HG03025 (cell line): Measurements from ENCODE around the gene SNED1.

Source experiments
- ATAC-seq: cut with Tn5 transposase; IDR thresholded peaks from one replicate; pipeline ENCODE4 v1.9.1; 2021; ENCODE audit warnings: mild to moderate bottlenecking, moderate library complexity; ENCODE audit not compliant: unreplicated experiment, low FRiP score

SNED1 gene

DNA sequence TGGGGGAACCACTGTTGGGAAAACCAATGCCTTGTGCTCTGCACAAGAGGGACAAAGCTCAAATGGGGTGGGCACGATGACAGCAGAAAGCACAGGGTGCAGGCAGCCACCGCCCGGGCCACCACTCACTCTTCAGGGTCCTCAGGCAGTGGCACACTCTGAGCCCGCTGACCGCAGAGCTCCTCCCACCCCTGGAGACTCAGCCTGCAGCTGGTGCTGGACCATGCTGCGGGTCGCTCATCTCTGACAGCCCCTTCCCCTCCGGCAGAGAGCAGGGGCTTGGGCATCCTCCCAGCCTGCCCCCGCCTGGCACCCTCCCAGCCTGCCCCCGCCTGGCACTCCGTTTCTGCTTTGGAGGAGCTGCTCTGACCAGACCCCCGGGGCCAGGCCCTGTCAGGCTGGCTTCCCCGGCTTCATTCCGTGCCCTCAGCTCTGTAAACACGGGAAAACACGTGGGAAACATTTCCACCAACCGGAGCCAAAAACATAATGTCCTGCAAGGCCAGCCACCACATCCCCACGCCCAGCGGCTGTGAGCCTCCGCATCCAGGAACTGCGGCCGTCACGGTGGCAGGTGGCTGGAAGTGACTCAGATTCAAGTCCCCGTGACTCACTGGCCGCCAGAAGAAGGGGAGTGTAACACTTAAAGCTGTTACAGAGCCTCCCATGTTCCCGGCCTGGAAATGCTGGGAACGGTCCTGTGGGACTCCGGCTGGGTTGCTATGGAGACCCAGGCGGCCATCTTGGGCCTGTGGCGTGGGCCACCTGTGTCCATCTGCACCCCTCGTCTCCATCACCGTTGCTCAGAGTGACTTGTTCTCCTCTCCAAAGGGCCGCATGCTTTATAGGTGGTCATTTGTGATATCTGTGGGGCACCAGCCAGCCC, 6.8 kb upstream of the SNED1 start:
- ATAC-seq, result no peak

DNA sequence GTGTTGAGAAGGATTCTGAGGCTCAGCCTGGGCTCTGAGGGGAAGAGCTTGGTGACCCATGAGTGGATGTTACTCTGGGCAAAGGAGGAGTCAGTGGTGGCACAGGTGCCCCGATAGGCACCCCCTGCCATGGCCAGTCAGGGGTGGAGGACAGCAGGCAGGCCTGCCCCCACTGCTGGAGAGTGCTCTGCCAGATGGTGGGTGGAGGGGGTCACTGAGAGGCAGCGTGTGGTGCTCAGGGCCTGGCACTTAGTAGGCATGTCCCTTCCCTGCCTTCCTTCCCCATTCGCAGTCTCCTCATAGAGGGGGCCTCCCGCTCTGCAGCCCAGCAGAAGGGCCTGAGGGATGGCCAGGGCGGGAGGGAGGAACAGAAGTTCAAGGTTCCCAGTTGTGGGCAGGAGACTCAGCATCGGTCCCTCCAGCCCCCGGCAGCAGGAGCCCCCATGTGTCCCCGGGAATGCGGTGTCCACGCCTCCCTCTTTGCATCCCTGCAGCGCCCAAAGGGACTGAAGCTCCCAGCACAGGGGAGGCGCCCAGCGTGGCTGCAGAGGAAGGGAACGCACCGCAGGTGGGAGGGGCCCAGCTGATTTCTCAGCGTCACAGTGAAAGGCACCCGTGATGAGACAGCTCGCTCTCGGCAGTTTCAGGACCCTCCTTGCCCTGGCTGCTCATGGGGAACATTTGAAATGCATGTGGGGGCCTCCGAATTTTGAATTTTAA, 5.7 kb upstream of the SNED1 start:
- no peak for ATAC-seq

DNA sequence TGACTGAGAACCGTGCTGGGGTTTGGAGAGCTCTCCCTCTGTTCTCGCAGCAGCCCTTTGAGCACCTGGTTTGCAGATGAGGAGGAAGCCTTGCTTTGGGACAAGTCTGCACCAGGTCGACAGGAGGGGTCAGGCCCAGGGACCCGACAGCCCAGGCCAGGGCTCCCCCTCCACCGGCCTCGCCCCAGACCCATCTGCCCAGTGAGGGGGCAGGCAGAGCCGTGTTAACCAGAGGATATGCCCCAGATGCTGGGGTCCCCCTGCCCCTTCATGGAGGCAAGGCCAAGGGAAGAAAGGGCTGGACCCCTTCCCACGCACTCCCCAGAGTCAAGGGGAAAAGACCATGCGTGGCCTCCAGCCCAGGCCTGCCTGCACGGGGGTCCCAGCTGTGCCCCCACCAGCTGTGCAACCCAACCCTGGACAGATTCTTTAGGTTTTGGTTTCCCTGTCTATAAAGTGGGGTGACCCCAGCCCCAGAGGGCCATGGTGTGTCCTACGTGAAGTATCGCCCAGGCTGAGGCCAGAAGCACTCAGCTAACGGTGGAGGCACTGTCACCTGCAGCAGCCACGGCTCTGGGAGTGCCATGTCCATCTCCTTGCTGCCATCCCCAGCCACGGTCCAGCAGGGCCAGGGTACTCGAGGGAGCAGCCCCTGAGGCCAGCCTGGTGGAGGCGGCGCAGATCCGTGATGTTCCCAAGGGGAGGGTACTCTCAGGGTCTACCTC, 4.8 kb upstream of the SNED1 start:
- ATAC-seq, result no peak

DNA sequence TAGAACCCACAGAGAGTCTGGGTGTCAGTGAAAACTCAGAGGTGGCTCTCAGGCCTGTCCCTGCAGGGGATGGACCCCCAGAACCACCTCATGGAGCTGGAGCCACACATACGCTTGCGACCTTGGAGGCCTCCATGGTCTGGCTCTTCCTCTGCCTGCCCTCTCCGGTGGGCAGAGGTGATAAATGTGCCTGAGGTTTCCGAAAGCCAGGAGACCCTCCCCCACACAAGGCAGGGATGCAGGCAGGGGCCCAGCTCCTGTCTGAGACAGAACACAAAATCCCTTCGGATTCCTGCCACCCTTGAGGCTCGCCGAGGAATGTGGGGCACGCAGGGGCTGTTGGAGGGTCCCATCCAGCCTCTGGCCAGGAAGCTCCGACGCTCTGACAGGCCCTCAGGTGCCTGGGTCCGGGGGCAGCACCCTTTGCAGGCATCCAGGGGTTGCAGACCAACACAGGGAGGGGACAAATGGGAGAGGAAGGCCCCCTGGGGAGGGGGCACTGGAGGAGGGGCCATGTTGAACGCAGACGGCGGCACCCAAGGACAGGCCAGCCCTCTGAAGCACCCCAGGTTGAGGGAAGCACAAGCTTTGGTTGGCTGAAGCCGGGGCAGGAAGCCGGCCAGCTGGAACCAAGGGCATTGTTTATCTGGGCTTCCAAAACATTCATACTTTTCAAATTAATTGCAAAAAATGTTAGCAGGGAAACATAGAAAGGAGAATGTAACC, 4.1 kb upstream of the SNED1 start:
- ATAC-seq, result no peak

DNA sequence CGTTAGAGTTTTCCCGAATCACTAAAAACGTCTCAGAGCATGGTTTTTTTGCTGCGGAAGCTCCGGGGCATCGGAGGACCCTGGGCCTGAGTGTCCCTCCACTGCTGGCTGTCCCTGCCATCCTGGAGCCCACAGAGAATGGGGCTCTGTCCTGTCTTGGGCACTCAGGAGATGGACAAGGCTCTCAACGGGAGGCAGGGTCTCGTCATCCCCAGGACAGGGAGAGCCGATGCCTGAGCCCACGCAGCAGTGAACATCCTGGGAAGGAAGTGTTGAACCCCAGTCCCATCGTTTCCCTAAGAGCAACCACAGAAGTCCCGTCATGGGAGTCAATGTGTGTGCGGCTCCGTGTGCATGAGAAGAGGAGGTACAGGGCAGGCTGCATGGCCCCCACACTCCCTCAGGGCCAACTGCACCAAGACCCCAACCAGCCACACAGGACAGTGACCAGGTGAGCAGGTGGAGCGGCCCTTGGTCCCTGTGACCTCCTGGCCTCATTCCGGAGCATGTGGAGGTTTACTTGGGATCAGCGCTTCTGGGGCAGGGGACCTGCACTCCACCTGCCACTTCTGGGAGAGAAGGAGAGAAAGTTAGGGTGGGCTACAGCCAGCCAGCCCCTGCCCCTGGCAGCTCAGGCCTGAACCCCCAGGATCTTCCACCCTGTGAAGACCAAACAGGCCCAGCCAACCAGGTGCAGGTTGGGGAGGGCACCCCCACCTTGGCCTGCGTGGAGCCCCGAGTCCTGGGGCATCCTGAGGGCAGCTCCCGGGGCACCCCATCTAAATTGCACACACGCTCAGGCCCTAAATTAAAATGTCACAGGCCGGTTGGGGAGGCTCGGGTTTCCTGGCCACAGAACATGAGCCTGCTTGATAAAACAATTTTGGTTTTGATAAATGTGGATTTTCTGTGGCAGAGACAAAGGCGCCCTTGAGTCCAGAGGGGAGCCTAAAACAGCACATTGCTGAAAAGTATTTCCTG, 3.1 kb upstream of the SNED1 start:
- ATAC-seq, result no peak

DNA sequence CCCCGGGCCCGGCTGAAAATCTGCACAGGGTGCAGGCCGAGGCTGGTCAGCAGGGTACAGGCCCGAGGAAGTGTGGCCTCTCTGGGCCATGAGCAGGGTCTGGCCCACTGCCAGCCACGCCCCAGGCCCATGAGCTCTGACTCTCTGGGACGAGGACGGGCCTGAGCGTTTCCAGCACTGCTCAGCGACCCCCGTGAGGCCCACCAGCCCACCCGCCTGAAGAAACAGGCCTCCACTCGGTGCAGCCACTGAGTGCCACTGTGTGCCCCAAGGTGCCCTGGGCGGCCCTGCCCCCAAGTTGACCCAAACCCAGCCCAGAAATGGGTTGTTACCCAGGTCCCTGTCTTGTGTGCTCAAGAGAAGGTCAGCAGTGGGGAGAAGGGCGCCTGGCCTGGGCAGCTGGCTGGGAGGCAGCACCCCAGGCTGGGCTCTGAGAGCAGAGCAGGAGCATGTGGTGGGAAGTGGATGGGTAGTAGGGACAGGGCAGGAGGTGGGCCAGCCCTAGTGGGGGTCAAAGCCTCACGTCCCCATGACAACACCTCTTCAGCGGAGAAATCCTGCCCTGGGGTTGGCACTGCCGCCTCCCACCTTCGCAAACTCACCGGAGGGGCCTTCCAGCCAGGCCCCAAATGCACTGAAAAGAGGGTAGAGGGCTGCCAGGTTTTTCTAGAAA, 2.1 kb upstream of the SNED1 start:
- no peak for ATAC-seq

DNA sequence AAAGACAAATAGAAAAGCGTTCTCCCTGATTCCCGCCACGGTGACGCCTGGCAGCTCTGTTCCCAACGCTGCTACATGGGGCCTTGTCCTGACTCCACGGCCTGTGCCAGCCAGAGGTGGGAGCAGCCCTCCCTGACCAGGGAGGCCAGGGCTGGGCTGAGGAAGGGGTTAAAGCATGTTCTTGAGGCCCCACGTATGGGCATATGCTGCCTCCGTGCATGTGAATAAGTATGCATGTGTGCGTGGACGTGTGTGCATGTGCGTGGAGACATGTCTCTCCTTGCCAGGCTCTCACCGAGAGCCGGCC, 1.6 kb upstream of the SNED1 start:
- no peak for ATAC-seq

DNA sequence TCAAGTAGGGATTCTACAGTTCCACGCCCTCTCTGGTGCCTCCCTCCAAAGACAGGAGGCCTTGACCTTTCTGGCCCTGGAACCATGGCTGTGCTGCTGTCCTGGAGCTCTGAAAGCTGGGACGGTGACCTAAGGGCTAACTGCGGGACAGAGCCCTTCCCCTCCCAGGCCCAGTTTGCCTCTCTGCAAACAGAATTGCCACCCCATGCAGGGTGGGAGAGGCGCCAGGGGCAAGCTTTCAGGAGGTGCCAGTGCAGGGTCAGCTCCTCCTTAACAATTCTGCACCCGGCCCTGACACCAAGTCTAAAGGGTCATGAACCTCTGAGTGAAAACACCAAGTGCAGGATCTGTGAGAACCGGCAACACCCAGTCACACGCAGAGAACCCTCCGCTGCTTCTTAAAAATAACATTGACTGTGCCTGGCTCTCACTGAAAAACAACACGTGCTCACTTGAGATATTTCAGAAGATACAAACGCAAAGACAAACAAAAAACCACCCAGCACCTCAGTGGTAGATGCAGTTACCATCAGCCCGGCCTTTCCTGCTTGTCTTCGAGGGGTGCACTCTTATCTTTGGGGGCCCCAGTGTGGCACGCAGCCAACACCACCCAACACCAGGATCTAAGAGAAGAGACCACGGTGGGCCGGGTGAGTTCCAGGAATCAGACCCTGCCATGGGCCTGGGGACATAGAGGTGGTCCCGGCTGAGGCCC, 1.1 kb upstream of the SNED1 start:
- ATAC-seq, result no peak

DNA sequence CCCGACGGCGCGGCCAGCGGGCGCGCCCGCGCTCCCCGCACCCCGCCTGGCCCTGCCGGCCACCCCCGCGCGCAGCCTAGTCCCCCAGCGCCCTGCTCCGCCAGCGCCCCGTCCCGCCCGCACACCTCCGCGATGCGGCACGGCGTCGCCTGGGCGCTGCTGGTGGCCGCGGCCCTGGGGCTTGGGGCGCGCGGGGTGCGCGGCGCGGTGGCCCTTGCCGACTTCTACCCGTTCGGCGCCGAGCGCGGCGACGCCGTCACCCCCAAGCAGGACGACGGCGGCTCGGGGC, 232 bp downstream of the SNED1 start:
- no peak for ATAC-seq

DNA sequence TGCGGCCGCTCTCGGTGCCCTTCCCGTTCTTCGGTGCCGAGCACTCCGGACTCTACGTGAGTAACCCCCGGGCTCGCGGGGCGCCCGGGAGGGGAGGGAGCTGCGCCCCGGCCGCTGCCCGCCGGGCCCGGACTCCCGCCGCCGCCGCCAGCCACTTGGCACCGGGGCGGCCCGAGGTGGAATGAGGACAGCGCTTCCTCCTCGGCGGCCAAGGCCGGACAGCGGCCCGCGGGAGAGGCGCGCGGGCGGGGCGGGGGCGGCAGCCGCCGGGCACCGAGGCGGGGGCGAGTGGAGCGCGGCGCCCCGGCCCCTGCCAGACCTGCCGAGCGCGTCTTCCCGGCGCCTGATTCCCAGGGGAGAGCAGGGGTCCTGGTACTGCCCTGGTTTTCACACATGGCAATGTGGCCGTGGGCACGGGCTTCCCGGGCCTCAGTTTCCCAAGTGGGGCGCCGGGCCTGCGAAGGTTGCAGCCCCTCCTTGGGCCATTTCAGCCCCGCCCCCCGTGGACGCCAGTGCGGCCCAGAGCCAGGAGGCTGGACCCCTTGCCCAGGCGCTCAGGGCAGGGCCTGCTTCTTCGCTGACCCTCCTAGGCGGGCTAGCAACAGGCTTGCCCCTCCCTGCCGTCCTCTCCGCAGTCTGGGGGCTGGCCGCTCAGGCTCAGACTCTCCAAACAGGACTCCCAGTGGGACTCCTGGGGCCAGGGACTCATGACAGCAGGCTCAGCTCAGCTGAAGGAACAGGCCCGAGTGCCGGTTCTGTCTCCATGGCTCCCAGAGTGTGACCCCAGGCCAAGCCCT, 775 bp downstream of the SNED1 start:
- no peak for ATAC-seq

DNA sequence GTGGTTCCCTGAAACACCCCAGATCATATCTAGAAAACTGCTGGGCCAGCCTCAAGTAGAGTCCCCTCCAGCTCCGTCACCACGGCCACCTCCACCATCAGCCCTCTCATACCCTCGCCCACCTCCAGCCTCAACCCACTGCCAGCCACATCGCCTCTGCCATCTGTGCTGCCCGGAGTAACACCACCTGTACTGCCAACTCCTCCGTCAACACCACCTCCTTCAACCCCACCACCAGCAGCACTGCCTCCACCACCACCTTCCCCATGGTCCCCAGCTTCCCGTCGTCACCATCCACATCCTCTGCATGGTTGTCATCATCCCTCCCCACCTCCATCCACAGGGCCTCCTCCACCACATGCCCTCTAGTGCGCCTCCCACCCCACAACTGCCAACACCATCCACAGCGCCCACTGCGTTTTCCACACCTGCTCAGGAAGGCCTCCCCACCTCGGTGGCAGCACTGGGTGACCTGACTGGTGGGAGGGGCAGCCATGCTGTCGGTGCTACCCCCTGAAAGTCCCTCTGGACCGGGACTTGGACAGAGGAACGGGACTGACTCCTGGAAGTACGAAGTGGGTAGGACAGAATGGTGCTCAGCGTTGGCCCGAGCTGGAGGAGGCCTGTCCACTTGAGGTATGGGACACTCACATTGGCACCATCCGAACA, 1.6 kb downstream of the SNED1 start:
- no peak for ATAC-seq

DNA sequence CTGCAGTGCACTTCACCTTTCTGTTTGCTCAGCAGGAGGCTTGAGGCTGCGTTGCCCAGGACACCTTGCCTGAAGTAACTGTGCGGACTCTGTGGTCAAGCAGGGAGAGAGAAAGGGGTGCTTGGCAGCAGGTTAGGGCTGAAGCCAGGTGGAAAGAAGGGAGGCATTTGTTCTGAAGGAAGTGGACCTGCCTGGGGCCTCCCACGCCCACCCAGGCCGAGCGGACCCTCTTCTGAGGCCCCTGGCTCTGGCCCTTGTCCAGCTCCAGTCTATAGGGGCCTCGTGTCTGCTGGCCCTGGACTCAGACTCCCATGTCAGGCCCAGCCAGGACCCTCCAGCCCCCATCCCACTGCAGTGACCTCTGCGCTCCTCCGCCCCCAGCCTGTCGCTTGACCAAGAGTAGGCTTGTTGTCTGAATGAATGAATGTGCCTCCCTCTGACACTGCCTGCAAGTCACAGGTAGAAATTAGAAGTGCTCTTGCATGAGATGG, 2.5 kb downstream of the SNED1 start:
- no peak for ATAC-seq

DNA sequence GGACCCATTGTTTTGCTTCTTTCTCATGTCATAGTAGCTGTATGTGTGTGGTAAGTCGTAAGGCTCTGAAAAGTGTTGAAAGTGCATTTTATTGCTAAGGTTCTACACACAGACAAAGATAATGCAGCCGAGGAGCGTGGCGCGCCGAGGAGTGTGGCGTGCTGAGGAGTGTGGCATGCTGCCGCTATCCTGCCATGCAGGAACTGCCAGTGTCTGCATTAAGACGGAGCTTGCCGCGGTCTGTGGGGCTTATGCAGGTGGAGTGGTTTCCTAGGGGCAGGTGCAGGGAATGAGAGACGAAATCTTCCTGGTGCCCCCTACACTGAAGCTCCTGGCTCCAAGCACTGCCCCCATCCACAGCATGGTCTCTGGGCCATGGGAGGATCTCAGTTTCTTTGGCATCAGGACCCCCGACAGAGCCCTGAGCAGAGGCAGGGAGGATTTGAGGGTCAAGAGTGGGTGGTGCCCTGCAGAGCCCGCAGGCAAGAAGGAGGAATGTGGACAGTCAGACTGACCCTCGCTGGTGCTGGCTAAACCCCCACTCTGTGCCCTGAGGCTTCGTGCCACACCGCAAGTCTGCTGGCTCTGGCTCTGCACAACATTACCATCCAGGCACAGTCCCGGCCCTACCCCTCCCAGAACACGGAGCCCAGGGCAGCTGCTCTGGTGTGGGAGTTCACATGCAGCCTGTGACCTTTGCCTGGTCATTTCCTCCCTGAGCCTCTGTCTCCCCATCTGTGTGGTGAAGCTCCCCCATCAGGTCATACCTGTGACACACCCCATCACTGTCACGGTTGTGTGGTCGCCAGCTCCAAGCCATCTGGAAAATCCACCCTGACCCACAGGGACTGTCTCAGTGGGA, 3.2 kb downstream of the SNED1 start:
- ATAC-seq, result no peak

DNA sequence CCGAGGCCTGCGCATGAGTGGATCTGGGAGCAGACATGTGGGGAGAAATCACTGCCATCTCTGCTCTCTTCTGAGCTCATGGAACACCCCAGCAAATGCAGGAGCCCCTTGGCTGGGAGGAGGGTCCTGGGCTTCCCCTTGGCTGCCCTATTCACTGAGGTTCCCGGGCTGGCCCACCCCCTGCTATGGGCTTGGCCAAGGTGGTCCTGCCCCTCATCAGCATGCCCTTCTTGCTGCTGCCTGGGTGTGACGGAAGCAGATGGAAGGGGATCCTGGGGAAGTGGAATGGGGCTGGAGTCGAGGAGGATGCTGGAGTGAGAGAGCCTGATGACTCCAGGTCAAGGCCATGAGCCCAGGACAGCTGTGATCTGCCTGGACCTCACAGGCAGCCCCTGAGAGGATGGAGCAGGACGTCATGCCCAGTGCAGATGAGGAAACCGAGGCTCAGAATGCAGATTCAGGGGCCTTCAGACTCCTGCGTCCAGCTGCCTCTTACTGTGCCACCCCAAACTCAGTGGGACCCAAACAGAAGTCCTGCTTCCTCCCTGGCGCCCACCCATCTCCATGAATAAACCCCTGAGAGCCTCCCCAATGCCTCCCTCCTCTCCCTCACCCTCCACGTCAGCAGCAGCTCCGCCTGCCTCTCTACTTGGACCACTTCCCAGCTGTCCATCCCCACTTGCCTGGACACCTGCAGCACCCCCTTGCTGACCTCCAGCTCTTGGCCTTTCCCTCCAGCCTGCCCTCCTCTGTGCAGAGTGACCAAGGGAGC, 4.0 kb downstream of the SNED1 start:
- ATAC-seq, result no peak

DNA sequence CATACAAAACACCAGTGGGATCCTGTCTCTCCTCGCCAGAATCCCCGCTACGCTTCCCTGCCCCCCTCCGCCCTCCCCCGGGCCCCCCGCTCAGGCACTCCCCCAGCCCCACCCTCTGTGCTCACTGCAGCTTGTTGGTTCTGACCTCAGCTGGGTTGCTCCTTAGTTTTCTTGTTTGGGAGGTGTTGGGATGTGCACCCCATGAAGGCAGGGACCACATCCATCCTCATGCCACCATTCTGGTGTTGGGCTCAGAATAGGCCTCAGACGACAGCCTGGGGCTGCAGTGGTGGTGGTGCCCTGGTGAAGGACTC, 4.6 kb downstream of the SNED1 start:
- no peak for ATAC-seq

DNA sequence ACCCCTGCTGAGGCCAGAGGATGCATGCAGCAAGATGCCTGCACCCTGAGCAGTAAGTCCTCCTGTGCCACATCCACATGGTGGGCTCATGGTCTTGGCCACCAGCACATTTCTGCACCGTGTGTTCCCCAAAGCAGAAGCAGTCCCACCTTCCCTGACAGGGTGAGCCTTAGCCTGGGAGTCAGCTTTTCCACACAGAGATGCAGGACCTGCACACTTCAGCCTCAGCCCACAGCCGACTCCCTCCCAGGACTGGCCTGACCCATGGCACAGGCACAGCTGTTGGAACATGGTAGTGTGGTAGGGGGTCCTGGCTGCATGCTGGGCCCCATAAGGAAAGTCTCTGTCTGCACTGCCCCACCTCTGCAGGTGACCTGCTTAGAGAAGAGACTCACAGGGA, 5.0 kb downstream of the SNED1 start:
- no peak for ATAC-seq
